HG03045 (cell line): Measurements from ENCODE around the gene PCSK5.

ENCODE experiments used
- ATAC-seq: cut with Tn5 transposase; IDR thresholded peaks from one replicate; pipeline ENCODE4 v1.9.1; 2021; ENCODE audit warnings: mild to moderate bottlenecking, moderate library complexity; ENCODE audit not compliant: unreplicated experiment

The PCSK5 gene

GRCh38 chr9:76176171-76176570, 285.7 kb downstream of the PCSK5 start:
- ATAC-seq, result no peak

- ATAC-seq, result no peak
These were observed 287.5 kb downstream of the PCSK5 start for GRCh38 chr9:76177931-76178330.

- ATAC-seq, result no peak
These were observed 290.1 kb downstream of the PCSK5 start for GRCh38 chr9:76180541-76180940.

- ATAC-seq, result no peak
These were observed 290.7 kb downstream of the PCSK5 start for GRCh38 chr9:76181020-76181641.

- ATAC-seq, result no peak
These were observed 291.3 kb downstream of the PCSK5 start for GRCh38 chr9:76181781-76182180.

DNA sequence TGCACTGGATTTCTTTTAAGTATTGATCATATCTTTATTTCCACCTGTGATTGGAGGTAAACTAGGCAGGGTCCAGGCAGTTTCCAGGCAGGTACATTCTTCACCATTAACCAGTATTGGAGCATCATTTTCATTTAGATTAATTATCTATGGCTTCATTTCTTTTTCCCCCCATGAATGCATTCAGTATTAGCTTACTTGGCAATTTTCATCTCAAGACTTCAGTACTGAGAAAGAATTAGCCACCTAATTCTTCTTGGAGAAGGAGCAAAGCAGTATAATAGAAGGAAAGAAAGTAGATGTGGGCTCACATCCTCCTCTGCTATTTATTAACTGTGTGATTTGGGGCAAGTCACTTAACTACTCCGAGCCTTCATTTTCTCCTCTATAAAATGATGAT, 295.0 kb downstream of the PCSK5 start:
- no peak for ATAC-seq

DNA sequence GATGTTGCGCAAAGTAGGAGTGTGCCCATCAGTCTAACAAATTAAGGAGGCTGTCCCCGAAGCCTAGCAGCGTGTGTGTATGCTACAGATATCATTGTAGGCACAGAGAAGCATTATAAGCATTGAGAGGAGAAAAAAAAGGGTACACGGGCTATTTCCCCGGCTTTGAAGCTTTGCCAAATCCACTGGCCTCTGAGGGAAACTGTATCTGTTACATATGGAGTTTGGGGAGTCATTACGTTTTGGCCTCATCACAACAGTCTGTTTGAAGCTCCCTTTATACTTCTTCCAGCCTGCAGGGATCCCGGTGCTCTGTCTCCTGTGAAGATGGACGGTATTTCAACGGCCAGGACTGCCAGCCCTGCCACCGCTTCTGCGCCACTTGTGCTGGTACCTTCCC, 297.8 kb downstream of the PCSK5 start:
- ATAC-seq, result no peak

DNA sequence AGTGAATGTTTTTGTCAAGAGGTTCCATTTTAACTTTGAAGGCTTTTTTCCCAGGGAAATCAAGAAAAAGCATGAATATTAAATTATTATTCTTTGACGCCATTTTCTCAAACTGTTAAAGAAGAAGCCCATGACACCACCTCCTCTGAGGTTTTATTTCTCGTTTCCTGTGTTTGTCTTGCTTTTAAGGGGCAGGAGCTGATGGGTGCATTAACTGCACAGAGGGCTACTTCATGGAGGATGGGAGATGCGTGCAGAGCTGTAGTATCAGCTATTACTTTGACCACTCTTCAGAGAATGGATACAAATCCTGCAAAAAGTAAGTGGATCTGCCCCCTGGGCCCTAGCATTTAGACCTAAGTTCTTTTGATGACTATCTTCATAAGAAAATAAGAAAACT, 298.4 kb downstream of the PCSK5 start:
- no peak for ATAC-seq

DNA sequence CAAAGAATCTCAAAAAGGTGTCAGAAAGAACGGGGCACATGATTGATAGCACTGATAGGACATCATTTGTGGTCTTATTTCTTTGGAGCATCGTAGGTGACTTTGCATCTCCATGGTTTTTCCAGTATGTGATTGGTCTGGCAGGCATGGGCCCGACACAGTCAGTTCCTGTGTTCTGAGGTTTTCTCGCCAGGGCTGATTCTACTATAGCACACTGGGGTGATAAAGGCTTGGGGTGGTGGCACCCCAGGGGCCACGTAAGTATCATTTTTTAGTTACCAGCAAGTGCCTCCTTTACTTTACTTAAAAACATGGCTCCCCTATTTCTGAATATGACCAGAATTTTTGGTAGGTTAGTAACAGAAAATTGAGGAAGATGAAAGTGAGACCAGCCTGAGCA, 301.0 kb downstream of the PCSK5 start:
- ATAC-seq, result no peak

DNA sequence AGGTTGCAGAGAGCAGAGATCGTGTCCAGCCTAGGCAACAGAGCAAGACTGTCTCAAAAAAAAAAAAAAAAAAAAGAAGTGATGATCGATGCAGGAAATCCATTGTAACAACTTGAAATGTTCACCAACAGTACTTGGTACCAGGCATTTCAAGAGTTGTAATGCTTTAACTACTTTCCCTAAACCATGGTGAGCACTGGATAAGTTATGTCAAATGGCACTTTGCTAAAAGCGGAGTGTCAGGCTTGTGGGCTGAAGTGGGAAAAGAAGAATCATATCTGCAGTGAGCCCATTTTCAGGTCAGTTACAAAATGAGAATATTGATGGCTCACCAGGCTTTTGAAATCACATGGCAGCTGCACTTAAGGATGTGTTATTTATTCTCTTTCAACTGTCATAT, 301.5 kb downstream of the PCSK5 start:
- no peak for ATAC-seq

- ATAC-seq, result no peak
These were observed 304.4 kb downstream of the PCSK5 start for GRCh38 chr9:76194896-76195295.

DNA sequence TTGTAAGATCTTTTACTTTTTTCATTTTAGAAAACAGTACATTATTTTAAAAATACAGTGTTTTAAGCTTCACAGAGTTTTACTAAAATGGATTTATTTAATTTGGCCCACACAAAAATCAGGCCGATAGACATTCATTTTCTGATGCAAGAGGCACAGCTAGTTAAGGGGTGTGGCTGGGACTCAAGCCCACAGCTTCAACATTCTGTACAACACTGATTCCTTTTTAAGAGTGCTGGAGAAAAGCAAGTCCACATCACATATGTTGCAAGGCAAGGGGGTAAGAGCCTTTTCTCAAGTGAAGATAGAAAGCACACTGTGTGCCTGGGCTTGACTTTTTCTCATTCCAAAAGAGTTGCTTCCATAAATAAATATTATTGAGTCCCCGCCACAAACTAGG, 307.9 kb downstream of the PCSK5 start:
- ATAC-seq, result no peak

GRCh38 chr9:76200315-76200714, 309.8 kb downstream of the PCSK5 start:
- no peak for ATAC-seq

GRCh38 chr9:76200745-76201144, 310.3 kb downstream of the PCSK5 start:
- no peak for ATAC-seq

DNA sequence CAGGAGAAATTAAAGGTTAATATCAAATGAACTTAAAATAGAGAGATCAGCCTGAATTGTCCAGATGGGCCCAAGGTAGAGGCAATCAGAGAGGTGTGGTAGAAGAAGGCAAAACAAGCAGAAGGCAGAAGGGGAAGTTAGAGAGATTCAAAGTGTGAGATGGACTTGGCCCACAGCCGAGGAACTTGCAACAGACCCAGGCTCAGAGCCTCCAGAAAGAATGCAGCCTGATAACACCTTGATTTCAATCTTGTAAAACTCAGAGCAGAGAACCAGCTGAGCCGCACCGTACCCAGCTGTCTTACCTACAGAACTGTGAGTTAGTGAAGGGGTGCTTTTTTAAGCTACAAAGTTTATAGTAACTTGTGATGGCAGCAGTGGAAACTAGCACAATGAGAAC, 312.9 kb downstream of the PCSK5 start:
- ATAC-seq, result no peak

GRCh38 chr9:76206821-76207220, 316.3 kb downstream of the PCSK5 start:
- no peak for ATAC-seq

DNA sequence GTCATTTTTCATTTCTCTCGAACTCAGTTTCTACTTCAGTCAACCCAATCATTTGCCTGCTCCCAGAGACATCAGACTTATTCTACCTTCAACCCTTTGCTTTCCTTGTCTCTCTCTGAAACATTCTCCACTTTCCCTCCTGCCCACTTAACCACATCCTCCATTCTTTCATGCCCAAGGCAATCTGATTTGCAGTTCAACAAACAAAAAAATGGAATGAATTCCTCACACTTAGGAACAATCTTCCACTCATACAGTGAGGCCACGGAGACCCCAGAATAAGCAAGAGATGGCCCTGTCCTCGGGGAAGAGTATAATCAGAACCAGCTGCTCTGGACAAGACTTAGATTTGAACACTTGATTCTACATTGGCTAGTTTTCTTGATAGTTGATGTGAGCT, 323.3 kb downstream of the PCSK5 start:
- no peak for ATAC-seq

DNA sequence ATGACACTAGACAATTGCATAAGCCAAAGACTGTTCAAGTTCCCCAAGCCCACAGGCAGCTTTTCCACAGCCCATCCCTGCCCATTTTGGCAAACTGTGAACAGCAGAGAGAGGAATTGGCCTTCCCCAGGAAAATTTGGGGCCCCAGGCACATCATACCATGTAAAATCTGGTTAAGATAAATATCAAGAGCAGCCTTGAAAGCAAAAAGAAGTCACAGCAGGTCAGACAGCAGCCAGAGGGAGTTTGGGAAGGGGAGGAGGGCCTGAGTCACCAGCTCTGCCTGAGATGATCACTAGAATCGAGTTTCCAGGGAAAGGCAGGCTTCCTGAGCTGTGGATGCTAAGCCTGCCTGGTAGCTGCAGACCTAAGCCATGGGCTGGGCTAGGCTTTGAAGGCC, 324.6 kb downstream of the PCSK5 start:
- ATAC-seq, result no peak

DNA sequence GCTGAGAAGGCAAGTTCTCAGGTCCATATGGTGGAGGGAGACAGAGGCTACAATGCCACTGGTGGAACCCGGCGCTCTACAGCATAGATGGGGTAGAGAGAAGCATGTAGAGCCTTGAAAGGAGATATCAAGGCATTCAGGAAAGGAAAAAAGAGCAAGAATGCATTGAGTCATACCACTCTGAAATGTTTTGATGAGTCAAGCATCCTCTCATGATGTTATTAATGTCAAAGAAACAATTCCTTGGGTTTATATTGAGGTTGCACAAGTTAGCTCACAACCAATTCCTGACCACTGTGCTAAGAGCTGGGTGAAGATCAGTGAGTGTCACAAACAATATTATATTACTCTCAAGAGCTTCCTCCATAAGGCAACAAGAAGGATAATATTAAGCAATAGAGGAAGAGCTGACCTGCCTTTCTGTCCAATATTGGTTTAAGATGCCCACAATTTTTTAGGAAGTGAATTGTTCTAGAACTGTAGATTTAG, 325.7 kb downstream of the PCSK5 start:
- ATAC-seq, result no peak

DNA sequence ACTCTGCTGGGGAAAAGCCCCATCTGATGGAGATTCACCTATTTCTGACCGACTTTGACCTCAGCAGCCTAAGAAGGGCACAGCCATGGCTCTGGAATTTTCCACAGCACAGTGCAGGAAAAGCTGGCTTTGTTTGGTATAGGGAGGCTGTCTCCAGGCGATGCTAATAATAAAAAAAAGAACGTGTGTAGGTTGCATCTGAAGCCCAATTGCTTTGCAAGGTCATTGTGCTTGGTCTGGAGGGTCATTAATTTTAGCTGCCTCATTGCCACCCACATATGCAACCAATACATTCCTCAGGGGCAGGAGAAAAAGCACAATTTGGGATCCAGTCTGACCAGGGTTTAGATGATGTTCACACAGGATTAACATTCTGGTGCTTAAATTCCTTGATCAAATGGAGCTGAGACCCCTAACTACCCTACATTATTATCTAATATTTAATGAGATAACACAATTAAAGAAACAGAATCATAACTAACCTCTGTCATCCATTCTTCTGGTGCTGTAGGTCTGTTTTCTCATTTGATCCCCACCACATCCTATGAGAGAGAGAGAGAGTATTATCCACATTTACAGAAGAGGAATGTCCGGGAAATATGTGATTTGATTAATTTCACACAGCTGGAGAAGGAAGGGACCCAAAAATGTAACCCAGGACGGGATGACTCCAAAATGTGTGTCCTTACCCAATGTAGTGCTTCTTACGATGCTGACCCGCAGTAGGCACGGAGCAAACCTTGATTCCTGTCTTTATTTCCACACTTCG, 327.8 kb downstream of the PCSK5 start:
- ATAC-seq, result no peak

GRCh38 chr9:76218886-76219445, 328.5 kb downstream of the PCSK5 start:
- ATAC-seq, result no peak

- no peak for ATAC-seq
These were observed 329.2 kb downstream of the PCSK5 start for GRCh38 chr9:76219560-76220151.
